CD4-positive, alpha-beta T cell treated with Interleukin-4 for 1 hour (primary cell): ENCODE data around the gene MED12L.

Source experiments
- DNase-seq, 2 donors: peaks; one replicate each; pipeline ENCODE4 v3.0.0-alpha.2; 2020 to 2022

Gene MED12L

DNA sequence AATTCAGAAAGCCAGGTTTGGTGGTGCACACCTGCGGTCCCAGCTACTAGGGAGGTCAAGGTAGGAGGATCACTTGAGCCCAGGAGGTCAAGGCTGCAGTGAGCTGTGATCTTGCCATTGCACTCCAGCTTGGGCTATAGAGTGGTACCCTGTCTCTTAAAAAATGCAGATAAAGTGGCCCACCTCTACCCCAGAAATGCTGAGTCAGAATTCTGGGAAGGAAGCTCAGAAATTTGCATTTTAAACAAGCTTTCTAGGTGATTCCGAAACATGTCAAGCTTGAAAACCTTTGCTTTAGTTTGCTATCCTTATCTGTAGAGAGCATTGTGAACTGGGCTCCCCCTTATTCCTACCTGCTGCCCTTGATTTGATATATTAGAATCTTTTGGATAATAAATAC lies 7.7 kb downstream of the MED12L start:
- no peak for DNase-seq

DNA sequence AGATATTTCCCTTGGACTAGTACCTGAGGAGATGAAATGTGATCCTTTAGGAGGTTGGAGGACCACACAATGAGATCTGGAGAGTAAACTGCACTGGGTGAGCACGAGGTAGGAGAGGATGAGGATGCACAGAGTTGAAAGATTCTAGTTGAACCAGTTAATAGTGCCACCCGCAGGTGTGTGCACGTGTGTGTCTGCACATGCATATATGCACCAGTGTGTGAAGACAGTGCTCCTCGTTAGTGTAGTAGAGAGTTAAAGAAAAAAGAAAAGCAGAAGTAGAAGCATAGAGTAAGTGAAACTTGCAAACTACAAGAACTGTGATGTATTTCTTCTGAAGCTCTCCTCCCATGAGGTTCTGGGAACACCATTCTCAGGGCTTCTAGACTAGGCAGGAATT lies 8.4 kb downstream of the MED12L start:
- DNase-seq: no peak

GRCh38 chr3:151096716-151097115 lies 11.3 kb downstream of the MED12L start:
- DNase-seq: no peak

DNA sequence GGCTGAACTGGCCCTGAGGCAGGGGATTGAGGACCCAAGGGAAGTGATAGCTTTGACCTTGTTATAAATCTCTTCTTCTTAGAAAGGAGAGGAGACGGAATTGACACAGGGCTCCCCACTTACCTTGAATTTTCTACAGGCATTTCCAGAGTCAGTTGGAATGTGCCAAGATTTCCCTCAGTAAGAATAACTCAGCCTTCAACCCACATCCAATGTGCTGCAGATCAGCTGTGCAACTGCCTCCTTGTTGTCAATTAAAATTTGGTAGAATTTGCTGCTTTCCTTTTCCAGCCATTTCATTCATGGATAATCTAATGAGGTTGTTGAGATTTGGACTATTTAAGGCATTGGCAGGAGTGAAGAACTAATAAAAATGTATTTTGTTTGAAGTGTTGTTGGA lies 14.6 kb downstream of the MED12L start:
- no peak for DNase-seq

- DNase-seq: no peak
Measured at GRCh38 chr3:151101270-151101969, 16.0 kb downstream of the MED12L start.

GRCh38 chr3:151106311-151106710 lies 20.8 kb downstream of the MED12L start:
- DNase-seq: no peak

- no peak for DNase-seq
Measured at GRCh38 chr3:151107177-151107576, 21.7 kb downstream of the MED12L start.

- DNase-seq: no peak
Measured at GRCh38 chr3:151107701-151108100, 22.2 kb downstream of the MED12L start.

DNA sequence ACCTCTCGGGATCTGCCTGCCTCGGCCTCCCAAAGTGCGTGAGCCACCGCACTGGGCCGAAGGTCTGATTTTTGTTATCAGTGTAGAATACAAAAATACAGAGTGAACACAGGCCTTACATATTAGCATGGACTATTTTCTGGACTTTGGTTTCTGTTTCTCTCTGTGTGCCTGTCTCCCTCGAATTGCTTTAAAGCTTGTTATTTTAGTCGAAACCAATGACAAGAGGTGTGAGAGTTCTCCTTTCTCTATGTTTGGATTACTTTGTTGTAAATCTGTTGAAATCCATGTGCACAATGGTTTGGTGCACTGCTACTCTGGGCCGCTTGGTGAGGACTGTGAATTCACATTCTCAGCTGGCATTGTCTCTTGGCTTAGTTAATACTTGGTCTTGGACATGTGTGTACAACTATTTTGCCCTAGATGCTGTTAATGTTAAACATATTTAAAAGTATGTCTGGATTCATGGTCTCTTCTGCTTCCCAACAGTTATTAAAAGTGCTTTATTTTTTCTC lies 23.9 kb downstream of the MED12L start:
- DNase-seq: no peak

- no peak for DNase-seq
Measured at GRCh38 chr3:151112731-151113130, 27.3 kb downstream of the MED12L start.

DNA sequence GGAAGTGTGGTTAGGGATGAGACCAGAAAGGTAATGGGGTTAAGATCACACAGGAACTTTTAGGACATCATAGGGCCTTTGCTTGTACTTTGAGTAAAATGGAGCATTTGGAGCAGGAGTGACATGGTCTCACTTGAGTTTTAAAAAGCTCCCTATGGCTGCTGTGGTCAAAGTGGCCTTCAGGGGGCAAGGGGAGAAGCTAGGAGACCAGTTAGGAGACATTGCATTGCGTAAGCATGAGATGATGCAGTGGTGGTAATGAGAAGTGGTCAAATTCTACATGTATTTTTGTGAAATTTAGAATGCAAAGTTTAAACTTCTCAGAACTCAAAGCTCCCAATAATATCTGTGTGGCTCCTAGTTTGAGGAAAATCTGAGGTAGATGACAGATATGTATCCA lies 27.9 kb downstream of the MED12L start:
- no peak for DNase-seq

GRCh38 chr3:151117047-151117446 lies 31.6 kb downstream of the MED12L start:
- DNase-seq: no peak

DNA sequence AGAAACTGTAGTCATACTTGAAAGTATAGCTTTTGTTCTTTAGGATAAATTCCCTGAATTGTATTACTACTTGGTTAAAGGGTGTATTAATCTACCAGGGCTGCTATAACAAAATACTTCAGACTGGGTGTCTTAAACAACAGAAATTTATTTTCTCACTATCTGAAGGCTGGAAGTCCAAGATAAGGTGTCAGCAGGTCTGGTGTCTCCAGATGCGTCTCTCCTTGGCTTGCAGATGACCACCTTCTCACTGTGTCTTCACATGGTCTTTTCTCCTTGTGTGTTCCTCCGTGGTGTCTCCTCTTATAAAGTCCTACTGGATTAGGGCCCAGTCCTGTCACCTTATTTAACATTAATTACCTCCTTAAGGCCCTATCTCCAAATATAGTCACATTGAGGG lies 33.7 kb downstream of the MED12L start:
- no peak for DNase-seq

DNA sequence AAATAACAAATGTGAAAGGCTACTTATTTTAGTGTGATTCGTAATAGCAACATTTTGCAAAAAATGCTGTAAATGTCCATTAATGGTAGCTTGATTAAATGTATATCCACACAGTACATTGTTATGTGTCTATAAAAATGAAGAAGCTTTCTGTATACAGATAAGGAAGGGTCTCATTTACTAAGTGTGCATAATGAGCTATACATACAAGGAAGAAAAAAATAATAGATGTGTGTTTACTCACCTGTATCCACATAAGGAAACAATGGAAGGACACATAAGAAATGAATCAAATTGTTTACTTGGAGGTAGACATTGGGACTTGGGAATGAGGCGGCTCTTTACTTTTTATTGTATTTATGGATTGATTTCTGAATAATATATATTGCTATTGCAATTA lies 34.9 kb downstream of the MED12L start:
- no peak for DNase-seq

DNA sequence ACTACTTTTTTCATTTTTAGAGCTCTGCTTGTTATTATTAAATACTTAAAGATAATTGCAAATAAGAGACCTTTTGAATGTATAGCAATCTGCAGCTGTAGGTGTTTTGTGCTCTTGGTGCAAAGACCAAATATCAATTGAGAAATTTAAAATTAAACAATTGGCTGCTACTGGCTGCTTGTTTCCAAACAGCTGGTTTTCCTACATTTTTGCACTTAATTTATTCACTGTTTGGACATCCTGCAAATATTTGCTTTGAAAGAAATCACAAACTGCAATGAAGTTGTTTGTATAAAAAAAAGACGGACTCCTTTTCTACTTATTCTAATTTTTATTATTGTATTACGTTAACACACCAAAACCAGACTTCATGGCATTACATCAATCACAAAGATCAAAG lies 35.6 kb downstream of the MED12L start:
- DNase-seq: no peak

GRCh38 chr3:151123827-151124226 lies 38.4 kb downstream of the MED12L start:
- no peak for DNase-seq

GRCh38 chr3:151124476-151124875 lies 39.0 kb downstream of the MED12L start:
- no peak for DNase-seq

- DNase-seq: no peak
Measured at GRCh38 chr3:151130428-151130827, 45.0 kb downstream of the MED12L start.

DNA sequence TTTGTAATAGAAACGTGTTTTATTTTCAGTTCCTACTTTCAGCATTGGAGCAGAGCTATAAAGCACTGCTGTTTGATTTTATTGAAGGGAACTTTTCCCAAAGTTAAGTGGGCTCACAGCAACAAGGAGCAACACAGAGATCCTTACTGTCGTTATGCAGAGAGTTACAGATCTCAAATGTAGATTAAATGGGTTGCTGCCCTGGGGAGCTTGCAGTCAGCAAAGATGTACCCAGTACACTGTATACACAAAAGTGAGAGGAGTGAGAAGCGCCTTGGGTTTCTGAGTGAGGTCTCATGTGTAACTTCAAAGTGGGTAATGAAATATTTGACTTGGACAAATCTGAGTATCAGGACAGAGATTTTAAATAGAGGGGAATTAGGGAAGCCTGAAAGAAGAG lies 47.7 kb downstream of the MED12L start:
- DNase-seq: no peak

- DNase-seq: no peak
Measured at GRCh38 chr3:151133917-151134450, 48.5 kb downstream of the MED12L start.

DNA sequence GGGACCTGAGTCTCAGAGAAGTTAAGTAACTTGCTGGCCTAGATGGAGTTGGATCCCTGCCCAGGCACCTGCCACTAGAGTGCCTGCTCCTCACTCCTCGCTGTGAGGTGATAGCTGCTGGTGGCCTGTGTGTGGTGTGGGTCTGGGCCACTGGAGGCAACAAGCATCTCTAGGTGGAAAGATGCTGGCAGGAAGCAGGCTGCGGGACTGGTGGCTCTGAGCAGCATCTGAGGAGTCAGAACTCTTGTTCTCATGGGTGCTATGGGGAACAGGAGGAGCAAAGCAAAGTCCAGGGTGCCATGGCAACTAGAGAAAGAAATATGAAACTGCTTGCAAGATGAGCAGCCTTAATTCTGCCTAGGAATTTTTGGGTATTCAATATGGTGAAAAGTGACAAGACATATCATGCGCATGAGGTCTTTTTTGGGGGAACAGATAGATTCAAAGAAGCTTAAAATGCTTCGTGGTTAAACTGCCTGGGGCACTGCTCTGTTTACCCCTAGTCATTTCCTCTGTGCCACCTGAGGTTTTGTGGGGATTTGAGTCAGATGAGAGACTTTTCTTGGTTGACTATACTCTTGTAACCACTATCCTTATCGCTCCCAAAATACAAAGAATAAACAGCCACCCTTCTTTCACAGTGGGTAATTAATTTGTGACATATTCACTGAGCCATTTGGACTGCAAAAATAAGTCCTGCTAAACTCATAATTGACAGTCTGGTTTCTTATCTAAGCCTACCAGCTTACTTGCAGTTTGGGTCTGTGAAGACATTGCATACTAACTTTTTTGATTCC lies 50.3 kb downstream of the MED12L start:
- DNase-seq: peak; percentile 14 to 27

DNA sequence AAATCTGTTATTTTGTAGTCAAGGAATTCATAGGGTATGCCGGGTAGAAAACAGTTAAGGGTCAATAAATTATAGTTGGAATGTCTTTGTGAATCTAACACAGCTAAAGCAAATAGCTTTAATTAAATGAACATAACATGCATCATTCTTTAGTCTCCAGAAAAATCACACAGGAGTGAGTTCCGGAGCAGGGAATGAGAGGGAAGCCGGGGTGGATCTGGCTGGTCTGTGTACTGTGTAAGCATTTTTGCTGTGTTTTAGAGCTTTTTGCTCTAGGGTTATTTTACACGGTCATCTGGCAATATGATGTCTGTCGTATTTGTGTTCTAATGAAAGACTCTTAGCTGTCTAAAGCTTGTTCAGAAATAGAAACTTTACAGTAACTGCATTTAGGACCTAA lies 57.5 kb downstream of the MED12L start:
- no peak for DNase-seq

- no peak for DNase-seq
Measured at GRCh38 chr3:151144016-151144415, 58.6 kb downstream of the MED12L start.

DNA sequence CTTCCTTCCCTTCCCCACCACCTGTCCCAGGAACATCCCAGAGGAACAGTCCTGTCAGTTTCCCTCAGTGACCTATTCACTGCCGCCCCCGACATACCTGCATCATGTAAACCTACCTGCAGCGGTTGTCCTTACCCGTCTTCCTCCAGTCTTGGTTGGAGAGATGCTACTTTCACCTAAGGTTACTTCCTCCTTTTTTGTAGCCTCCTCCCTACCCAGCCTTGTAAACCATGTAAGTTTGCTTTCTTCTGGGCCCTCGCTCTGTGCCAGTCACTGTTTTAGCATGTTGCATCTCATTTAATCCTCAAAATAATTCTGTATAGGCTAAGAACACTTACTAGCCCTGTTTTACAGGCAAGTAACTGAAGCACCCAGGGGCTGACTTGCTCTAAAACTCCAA lies 59.3 kb downstream of the MED12L start:
- DNase-seq: no peak
